NCI-H226 (cell line): Measurements from ENCODE around the gene SULT2A1.
"Not testable (repeated sequence)": the region's sequence is repeated elsewhere in the genome, so short reads cannot be mapped to it uniquely, and the experiment has no call there.

ENCODE experiments used
- DNase-seq: peaks from one replicate; pipeline ENCODE4 v3.0.0-alpha.2; 2015

The SULT2A1 gene

GRCh38 chr19:47886010-47886559 is at the start of gene SULT2A1:
TSS of gene SULT2A1 (minus strand) at chr19:47886315. CDS start at chr19:47886257, 58 bp downstream.
- DNase-seq, result no peak

- DNase-seq, result not testable (repeated sequence)
Measured at GRCh38 chr19:47928581-47928980, 42.5 kb upstream of the SULT2A1 start.

GRCh38 chr19:47920107-47920506 is 34.0 kb upstream of the SULT2A1 start:
- not testable (repeated sequence) for DNase-seq

- not testable (repeated sequence) for DNase-seq
Measured at GRCh38 chr19:47910191-47910590, 24.1 kb upstream of the SULT2A1 start.

- DNase-seq, result not testable (repeated sequence)
Measured at GRCh38 chr19:47909350-47909749, 23.2 kb upstream of the SULT2A1 start.

GRCh38 chr19:47901370-47901769 is 15.3 kb upstream of the SULT2A1 start:
- no peak for DNase-seq

- no peak for DNase-seq
Measured at GRCh38 chr19:47899335-47899734, 13.2 kb upstream of the SULT2A1 start.

GRCh38 chr19:47897861-47898260 is 11.7 kb upstream of the SULT2A1 start:
- DNase-seq, result no peak

- no peak for DNase-seq
Measured at GRCh38 chr19:47896773-47897172, 10.7 kb upstream of the SULT2A1 start.

GRCh38 chr19:47896019-47896418 is 9.9 kb upstream of the SULT2A1 start:
- no peak for DNase-seq

GRCh38 chr19:47895165-47895782 is 9.2 kb upstream of the SULT2A1 start:
- DNase-seq, result no peak

- DNase-seq, result peak; percentile 45
Measured at GRCh38 chr19:47891923-47892666, 6.0 kb upstream of the SULT2A1 start.

GRCh38 chr19:47891622-47891922 is 5.5 kb upstream of the SULT2A1 start:
- DNase-seq, result no peak

GRCh38 chr19:47890865-47891621 is 4.9 kb upstream of the SULT2A1 start:
- no peak for DNase-seq

GRCh38 chr19:47885067-47885463 is 1.1 kb downstream of the SULT2A1 start:
- no peak for DNase-seq

GRCh38 chr19:47882890-47883289 is 3.2 kb downstream of the SULT2A1 start:
- no peak for DNase-seq

GRCh38 chr19:47881757-47882156 is 4.4 kb downstream of the SULT2A1 start:
- no peak for DNase-seq

- DNase-seq, result not testable (repeated sequence)
Measured at GRCh38 chr19:47879385-47879784, 6.7 kb downstream of the SULT2A1 start.

GRCh38 chr19:47878906-47879305 is 7.2 kb downstream of the SULT2A1 start:
- DNase-seq, result no peak

- no peak for DNase-seq
Measured at GRCh38 chr19:47865166-47865565, 20.9 kb downstream of the SULT2A1 start.

- peak; percentile 45 for DNase-seq
Measured at GRCh38 chr19:47863514-47863936, 22.6 kb downstream of the SULT2A1 start.

GRCh38 chr19:47861630-47862029 is 24.5 kb downstream of the SULT2A1 start:
- no peak for DNase-seq

GRCh38 chr19:47860602-47861297 is 25.4 kb downstream of the SULT2A1 start:
- no peak for DNase-seq
